HG02870 (cell line): Measurements from ENCODE around the gene ABCA3.

ENCODE experiments used
- ATAC-seq: cut with Tn5 transposase; IDR thresholded peaks from one replicate; pipeline ENCODE4 v1.9.1; 2021; ENCODE audit warnings: mild to moderate bottlenecking, moderate library complexity; ENCODE audit not compliant: unreplicated experiment

The ABCA3 gene

DNA sequence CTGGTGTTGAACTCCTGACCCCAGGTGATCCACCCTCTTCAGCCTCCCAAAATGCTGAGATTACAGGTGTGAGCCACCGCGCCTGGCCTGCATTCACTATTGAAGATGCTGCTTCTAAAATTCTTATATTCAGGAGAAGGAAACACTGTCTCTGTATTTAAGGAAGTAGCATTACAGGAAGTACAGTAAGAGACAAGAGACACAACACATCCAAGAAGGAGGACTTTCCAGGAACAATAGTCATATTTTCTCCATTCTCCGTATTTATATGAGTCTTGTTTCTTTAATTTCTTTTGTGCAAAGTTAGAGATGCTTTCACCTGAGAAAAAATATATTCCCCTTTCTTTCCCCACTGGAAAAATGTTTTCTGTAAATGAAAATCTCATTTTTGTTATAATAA lies 18.3 kb upstream of the ABCA3 start:
- no peak for ATAC-seq

DNA sequence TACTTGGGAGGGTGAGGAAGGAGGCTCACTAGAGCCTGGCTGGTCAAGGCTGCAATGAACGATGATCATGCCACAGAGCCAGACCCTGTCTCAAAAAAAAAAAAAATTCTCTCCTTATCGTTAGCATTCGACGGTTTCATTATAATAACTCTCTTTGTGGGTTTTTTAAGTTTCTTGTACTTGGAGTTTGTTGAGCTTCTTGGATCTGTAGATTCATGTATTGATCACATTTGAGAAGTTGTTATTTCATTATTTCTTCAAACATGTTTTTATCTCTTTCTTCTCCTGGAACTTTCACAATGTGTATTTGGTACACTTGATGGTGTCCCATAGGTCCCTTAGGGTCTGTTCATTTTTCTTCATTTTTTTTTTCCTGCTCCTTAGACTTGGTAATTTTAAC lies 16.8 kb upstream of the ABCA3 start:
- ATAC-seq = no peak

DNA sequence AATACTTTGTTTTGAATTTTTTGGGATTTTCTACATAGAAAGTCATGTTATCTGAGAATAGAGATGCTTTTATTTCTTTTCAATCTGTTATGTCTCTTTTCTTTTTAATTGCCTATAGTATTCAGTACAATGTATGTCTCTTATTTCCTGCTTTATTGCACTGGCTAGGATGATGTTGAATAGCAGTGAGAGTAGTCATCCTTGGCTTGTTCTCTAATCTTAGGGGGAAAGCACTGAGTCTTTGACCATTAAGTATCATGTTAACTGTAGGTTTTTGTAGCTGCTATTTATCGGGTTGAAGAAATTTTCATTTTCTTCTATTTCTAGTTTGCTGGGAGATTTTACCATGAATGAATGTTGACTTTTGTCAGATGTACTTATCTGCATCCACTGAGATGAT lies 10.0 kb upstream of the ABCA3 start:
- ATAC-seq = no peak

DNA sequence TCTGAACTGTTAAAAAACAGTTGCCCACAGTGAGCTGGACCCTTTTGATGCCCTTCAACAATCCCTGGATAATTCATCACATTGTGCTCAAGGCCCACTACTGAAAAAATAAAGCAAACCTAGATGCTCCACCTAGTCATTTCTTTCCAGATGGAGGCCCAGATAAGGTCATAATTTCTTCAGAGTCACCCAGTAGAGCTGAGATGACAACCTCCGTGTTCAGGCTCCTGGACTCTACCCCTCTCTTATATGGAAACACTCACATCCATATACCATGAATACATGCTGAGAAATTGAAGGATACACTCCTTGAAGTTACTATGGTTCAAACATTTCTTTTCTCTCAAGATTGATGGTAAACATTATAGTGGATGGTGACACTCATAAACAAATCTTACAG lies 2.7 kb upstream of the ABCA3 start:
- no peak for ATAC-seq

DNA sequence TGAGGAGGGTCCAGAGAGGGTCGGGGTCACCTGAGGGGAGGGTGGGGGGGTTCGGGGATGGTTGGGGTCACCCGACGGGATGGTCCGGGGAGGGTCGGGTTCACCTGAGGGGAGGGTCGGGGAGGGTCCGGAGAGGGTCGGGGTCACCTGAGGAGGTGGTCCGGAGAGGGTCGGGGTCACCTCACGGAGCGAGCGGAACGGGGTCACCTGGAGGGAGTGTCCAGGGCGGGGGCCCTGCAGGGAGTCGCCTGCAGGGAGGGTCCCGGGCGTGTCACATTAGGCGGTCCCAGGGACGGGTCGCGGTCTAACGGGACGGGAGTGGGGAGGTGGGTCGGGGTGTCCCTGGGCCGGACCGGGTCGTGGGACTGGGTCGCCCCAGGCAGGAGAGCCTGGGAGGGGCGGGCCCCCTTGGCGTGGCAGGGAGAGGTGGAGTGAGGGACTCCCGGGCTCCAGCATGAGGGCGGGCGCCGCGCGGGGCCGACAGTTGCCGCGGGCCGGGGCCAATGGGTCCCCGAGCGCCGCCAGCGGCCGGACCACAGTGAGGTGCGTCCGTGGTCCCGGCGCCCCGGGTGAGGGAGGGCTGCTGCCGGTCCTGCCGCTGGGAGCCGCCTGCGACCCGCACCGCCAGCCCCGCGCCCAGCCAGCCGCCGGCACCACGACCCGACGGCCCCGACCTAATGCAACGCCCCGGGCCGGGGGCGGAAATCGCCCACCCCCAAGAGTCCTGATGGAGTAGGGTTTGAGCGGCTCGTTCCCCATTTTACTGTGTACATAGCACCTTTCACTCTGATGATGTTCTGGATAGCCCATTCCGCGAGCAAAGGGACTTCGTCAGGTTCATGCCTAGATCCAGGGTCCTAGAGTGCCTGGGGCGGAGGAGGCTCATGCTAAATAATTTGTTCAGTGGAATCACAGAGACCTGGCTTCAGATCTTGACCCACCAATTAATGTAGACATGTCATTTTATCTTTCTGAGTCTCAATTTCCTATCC lies 1.2 kb upstream of the ABCA3 start:
- ATAC-seq = no peak

DNA sequence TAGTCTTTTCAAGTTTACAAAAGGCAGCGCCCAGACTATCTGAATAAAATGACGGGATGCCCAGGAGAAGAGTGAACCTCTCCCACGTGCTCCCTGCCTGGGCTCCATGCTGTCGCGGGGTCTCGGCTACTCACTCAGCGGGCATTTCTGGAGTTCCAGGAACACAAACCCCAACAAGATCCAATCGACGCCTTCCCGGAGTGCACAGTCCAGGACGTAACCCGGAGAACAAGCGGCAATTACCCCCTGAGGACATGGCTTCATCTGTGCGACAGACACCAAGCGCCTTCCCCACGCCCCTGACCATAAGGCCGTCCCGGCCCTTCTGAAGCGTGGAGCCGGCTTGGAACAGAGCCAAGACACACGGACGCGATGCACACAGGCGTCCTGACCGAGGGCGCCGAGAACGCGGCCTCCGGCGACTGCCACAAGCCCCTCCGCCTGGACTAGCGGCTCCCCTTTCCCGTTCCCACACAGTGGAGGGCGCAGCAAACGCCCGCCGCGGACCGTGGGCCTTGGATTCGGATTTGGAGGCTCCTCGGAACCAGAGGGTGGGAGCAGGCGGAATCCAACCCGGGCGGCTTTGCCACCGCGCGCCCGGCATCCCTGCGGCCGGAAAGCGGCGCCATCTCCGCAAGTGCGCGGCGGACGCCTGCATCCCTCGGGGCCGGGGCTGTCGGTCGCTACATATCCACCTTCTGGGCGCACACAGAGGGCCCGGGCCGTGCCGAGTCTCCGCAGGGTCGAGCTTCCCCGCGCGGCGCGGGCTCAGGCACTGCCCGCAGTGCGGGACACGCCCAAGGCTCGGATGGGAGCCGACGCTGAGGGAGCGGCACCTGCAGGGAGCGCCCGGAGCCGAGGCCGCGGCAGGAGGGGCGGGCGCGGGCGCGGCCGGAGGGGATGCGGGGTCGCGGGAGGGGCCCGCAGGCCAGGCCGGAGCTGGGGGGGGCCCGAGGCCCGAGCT lies 725 bp downstream of the ABCA3 start:
- ATAC-seq = no peak

DNA sequence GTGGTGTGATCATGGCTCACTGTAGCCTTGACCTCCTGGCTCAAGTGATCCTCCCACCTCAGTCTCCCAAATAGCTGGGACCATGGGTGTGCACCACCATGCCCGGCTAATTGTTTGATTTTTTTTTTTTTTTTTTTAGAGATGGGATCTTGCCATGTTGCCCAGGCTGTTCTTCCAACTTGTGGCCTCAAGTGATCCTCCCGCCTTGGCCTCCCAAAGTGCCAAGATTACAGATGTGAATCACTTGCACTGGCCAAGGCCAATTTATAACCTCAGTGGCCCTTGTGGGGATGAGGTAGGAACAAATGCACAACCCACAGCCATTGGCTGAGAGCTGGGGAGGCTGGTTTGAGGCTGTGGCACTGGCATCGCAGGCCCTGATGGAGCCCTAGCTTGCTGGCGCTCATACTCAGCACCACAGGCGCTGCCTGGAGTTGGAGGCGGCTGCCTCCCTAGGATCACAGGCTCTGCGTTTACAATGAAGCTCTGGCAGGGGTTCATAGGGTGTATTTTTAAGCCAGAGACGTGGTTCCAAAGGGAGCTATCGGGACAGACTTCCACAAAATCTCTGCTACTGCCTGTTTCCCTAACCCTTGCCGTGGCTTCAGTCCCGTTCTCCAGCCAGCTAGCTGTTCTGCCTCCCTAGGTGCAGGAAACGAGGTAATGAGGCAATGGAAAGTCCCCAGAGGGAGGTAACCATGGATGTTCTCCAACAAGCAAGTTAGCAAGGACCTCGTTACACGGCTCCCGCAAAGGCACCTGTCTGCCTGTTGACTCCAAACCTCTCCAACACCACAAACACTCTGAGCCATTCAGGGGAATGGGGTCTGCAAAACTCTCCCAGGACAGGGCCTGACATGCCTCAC lies 2.9 kb downstream of the ABCA3 start:
- ATAC-seq = no peak

DNA sequence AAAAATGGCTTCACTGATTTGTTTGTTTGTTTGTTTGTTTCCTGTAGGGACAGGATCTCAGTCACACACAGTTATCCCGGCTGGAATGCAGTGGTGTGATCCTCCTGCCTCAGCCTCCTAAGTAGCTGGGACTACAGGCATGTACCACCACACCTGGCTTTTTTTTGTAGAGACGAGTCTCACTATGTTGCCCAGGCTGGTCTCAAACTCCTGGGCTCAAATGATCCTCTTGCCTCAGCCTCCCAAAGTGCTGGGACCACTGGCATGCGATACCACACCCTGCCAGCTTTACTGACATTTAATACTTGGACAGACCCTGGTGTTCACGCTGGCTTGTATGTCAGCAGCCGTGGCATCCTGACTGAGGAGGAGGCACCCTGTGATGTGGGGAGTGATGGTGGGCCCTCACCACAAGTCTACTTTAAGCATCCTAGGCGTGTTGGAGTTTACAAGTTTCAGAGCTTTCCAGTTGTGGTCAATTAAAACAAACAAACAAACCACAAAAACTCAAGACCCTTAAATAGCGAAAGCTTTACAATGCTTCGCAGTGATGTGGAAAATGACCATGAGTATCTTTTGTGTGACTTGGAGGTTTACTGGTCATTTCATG lies 5.1 kb downstream of the ABCA3 start:
- no peak for ATAC-seq

DNA sequence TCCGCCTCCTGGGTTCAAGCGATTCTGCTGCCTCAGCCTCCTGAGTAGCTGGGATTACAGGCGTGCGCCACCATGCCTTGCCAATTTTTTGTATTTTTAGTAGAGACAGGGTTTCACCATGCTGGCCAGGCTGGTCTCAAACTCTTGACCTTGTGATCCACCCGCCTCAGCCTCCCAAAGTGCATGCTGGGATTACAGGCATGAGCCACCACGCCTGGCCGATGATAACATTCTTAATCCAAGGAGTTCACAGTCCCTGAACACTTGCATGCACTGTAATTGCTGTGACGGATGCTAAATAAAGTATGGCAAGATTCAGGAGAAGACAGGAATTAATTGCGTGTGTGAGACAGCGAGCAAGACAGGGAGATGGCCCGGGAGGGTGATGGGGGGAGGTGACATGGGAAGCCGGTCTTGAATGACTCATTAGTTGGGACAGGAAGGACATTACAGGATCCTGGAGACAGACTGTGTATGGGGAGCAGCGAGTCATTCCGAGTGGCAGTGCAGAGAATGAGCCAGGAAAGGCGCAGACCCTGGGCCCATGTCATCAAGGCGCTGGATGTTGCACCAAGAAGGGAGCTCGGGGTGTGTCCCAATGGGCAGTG lies 6.7 kb downstream of the ABCA3 start:
- no peak for ATAC-seq

DNA sequence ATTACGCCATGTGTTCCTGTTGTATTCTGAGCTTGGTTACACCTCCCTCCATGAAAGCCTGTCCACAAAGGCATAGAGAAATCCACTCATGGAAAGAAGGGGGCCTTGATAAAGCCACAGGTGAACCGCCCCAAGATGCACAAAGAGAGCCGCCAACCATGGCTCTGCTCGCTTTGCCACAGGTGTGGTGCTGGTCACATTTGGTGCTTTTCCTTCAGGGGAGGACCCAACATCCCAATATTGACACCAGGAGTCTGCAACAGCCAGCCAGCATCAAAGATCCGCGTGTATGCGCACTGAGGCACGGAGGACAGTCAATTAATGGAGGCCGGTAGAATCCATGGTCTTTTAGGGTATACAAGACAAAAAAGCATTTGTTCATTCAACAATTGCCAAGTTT lies 7.3 kb downstream of the ABCA3 start:
- no peak for ATAC-seq

DNA sequence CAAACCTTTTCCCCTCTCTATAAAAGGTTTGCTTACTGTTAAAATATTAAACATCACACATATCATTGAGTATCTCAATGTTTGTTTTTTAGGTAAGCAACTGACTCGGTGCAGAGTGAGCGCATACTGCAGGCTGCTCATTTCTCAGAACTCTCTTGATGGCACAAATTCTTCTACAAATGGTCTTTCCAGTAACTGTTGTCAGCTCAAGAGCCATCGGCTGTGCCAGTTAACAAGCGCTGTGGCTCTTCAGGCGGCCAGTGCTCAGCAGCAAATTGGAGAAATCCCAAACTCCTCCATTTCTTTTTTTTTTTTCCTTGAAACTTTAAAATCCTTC lies 8.6 kb downstream of the ABCA3 start:
- no peak for ATAC-seq

DNA sequence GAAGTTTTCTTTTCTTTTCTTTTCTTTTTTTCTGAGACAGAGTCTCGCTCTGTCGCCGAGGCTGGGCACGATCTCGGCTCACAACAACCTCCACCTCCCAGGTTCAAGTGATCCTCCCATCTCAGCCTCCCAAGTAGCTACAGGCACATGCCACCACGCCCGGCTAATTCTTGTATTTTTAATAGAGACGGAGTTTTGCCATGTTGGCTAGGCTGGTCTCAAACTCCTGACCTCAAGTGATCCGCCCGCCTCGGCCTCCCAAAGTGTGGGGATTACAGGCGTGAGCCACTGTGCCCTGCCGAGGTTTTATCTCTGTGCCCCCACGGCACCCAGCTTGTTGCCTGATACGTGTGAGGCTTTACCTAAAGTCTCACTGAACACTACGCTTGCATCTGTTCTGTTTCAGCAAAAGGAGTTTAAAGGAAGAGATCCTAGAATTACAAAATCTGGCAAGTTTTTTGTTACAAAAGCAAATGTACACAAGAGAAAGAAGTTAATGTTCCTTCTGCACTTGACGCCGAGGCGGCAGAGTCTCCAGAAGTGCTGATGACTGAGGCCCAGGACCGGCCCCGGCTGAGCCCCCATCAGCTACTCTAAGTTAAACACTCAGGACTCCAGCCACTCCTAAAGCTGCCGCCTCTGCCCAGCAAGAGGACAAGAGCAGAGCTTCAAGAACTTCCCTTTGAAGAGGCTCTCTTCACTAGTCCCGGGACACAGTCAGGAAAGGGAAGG lies 9.2 kb downstream of the ABCA3 start:
- ATAC-seq = no peak

DNA sequence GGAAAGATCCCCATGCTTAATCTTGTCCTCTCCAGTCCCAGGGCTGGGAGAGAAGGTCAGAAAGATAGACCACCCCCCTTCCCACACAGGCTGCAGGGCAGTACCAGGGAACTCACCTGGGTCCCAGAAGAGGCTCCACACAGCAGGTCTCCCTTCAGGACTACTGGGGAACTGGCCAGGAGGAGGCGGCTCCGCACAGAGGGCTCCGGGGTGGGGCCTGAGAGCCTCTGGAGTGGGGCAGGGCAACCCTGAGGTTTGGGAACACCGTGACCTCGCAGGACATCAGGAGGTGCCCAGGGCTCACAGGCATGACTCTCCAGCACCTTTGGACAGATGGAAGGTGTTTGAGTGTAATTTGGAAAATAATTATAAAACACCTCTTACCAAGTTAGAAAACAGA lies 11.0 kb downstream of the ABCA3 start:
- no peak for ATAC-seq

DNA sequence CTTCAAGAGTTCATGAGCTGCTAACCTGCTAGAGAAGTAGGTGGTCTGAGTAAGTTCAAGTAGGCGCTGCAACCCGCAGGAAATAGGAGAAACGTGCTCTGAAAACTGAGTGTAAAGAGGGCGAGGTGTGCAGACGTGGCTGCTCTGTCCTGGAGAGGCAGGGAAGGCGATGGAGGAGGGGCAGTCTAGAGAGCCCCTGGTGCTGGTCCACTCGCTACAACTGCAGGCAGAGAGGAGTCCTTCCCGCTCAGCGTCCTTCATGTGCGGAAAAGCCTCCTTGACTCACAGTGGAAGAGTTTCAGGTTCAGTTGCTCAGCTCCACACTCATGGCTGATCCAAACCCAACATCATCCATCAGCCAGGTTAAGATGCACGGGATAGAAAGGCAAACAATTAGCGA lies 12.1 kb downstream of the ABCA3 start:
- no peak for ATAC-seq

DNA sequence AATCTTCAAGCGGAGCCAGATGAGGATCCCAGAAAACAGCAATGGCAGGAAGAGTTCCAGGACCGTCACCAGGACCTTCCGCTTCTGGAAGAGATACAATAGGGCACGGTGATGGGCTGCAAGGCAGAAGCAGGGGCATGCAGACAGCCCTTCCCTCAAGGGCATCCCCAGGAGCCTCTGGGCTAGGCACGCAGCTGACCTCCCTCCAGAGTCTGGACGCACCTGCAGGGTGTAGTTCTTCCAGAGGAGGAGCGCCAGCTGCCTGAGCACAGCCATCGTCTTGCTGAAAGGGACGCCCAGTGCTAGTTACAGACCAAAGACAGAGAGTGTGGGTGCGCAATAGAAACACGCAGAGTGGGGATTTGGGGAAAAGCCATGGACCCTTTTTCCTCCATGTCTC lies 14.3 kb downstream of the ABCA3 start:
- no peak for ATAC-seq

DNA sequence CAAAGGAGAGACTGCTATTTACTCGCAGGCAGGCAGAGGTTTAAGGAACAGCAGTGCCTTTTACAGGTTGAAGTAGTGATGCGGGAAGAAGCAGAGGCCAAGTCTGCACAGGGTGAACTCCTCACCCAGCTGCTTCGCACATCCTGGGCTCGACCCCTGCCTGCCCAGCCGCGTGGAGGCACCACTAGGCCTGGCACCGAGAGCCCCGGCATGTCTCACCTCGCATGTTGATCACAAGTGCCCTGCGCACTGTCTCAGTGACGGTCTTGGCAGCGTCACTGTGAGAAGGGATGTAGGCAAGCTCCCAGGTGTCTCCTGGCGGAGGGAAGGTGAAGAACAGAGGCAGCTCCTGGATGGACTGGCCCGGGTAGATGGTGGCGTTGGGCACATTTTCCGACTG lies 14.7 kb downstream of the ABCA3 start:
- no peak for ATAC-seq

DNA sequence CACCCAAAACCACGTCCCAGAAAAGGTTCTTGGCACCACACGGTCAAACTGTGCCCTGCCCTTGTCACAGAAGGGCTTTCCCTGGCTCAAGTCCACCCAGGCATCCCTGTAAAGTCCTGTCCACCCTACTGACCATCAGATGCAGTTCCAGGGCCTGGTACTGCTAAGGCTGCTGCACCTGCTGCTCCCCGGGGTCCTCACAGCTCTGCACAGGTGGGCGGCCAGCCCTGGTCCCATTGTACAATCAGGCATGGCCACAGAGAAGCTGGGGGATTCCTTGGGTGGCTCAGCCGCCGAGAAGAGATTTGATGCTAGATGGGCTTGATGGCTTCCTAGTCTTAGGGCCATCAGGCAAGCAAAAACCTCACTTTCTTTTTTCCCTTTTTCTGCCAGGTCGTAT lies 15.3 kb downstream of the ABCA3 start:
- ATAC-seq = no peak

DNA sequence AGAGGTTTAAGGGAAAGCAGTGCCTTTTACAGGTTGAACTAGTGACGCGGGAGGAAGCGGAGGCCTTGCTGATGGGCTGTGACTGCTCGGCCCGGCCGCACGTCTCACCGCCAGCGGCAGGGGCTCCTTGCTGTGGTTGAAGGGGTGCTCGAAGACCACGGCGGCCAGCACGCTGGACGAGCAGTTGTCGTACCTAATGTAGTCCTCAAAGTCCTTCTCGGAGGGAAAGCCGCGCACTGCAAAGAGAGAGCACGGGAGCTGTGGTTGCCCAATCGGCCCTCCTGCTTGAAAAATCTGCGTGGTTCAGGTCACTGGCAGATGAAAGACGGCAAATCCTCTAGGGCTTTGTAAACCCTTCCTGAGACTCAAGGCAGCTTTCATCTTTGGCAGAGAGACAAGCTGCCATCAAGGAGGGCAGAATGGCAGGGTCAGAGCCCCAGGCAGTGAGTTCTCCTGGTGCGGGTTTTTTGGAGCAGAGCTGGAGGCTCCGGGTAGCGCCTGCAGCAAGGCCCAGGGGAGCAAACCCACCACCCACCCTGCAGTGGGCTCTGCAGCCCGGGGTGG lies 16.1 kb downstream of the ABCA3 start:
- no peak for ATAC-seq

DNA sequence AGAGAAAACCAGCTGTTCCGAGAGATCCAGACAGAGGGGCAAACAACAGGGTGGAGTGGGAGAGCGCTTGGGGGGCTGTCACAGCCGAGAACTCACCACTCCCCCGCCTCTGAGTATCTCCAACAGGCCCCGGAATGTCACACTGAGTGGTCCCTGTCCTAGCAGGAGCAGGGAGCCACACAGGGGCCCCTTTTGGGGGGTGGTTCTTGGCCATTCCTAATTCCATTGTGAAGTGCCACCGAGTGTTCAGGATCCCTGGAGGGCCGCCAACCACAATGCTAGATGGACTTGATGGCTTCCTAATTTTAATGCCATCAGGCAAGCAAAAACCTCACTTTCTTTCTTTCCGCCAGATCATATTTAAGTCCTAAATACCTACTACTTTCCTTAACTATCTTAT lies 16.8 kb downstream of the ABCA3 start:
- no peak for ATAC-seq
